Activated CD8-positive, alpha-beta memory T cell treated with anti-CD3 and anti-CD28 coated beads, Interleukin-2, amount 50 U/mL, for 48 hours (primary cell): ENCODE data around the gene SPG7.

Source experiments
- DNase-seq: peaks from one replicate; pipeline ENCODE4 v3.0.0-alpha.2; 2020

SPG7 gene

DNA sequence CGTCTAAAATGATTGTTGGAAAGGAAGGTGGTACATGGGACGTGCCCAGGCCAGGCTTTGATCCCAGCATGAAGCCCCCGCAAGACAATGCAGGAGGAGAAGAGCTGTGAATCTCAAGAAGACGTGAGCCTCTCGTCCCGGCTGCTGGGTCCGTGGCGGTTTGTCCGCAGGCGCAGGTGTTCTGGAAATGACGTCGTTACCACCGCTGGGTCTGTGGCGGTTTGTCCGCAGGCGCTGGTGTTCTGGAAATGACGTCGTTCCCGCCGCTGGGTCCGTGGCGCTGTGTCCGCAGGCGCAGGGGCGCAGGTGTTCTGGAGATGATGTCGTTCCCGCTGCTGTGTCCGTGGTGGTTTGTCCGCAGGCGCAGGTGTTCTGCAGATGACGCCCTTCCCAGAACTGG lies 14.1 kb downstream of the SPG7 start:
- DNase-seq: no peak

- no peak for DNase-seq
These were observed 15.6 kb downstream of the SPG7 start for GRCh38 chr16:89523680-89524344.

DNA sequence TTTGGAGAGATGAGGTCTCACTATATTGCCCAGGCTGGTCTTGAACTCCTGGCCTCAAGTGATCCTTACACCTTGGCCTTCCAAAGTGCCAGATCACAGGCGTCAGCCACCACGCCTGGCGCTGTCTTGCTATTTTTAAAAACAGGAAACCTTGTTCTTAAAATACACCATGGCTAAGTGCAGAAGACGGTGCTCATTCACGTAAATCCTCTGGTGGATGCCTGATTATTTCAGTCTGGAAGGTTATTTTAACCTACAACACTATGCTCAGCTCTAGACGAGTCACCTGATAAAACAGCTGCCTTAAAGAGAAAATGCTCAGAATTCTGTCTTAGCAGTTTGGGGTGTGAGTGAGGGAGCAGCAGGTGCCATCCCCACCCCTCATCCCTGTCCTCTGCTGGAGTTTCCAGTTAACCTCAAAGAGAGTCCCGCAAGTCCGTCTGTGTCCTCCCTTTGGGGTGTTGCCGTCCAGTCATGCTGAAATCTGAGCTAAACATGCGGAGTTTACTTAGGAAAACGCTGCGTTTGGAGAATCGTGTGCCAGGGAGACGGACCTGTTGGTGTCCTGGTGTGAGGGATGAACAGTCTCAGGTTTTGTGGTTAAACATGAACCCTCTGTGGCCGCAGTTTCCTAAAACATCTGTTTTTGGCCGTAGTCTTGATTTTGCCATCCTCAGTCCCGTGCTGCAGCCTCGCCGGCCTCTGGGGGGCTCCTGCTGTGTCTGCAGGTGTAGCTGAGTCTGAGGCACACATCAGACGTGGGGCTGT lies 17.1 kb downstream of the SPG7 start:
- DNase-seq: no peak

DNA sequence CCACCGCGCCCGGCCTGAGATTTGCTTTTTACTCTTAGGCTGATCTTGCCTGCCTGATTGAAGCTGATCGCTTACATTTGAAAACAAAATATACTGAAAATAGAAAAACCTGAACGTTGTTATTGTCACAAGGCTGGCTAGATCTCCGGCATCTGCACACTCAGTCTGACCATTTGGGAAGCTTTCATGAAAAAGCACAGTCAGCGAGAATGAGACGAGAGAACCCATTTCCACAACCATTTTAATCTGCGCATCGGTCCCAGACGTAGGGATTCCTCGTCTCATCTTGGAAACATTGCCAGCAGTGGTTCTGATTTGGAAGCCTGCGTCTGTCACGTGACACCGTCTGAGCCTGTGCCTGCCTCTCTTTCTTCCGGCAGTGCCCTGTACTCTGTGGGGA lies 20.9 kb downstream of the SPG7 start:
- no peak for DNase-seq

DNA sequence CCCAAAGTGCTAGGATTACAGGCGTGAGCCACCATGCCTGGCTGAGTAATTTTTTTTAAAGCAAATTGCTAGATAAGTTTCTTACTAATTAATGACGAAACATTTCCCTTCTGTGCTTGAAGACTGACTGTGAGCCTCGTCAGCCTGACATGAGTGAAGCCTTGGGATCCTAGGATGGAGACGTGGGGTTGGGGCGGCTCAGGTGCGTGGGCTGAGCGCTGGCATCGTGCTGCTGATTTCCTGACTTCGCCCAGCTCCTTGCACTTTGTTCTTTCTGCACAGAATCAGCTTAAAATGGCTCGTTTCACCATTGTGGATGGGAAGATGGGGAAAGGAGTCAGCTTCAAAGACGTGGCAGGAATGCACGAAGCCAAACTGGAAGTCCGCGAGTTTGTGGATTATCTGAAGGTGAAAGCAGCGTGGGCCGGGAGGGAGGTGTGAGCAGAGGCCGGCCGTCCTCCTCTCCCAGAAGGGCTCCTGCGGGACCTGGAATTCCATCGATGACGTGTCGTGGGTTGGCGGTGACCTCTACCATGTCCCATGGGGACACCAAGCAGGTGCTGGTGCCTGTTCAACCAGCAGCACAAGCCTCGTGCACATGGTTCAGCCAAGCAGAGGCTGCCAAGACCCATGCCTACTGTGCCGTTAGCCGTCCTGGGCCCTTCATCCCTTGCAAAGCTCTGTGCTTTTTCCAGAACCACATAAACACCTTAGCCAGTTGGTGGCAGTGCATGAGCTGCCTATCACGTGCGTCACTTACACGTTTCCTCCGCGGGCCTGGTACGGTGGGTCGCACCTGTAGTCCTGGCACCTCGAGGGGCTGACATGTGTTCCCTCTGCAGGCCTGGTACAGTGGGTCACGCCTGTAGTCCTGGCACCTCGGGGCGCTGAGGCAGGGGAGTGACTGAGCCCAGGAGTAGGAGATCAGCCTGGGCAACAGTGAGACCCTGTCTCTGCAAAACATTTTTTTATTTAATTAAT lies 22.5 kb downstream of the SPG7 start:
- DNase-seq: no peak

DNA sequence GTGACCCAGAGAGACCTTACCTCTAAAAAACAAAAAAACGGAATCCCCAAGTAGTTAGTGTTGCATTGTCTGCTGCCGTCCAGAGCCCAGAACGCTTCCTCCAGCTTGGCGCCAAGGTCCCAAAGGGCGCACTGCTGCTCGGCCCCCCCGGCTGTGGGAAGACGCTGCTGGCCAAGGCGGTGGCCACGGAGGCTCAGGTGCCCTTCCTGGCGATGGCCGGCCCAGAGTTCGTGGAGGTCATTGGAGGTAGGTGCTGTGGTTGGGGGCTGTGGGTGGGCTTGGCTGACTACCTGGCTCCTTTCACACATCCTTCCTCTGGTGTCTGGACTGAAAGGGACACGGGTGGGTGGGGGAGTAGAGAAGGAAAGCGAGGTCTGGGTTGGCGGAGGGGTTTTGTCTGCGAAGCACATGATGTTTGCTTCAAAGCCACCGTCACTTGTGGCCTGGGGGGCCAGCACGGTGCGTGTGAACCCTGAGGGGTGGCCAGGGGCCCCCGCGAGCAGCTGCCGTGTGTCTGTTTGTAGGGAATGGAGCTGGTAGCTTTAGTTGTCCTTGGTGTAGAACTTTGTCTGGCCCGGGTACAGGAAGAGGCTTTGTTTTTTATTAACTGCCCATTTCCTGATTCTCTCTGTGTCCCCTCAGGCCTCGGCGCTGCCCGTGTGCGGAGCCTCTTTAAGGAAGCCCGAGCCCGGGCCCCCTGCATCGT lies 23.8 kb downstream of the SPG7 start:
- no peak for DNase-seq

DNA sequence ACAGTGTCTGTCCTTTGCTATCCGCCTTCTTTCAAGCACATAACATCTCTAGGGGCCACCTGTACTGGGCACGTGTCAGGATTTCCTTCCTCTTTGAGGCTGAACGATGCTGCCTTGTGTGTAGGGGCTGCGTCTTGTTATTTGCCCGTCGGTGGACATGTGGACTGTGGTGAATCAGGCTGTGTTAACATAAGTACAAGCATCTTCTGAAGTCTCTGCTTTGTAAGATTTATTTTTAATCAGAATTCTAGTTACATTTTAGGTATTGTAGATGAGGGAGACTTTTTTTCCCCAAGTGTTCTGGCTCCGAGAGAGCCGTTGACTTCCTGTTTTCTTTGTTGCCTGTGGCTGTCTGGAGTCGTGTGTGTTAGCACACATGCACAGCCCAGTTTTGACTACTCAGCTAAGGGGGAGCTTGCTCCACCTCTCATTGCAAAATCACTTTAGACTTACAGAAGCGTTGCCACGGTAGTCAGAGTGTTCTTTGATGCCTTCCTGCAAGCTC lies 26.1 kb downstream of the SPG7 start:
- no peak for DNase-seq

GRCh38 chr16:89536371-89536770 lies 28.2 kb downstream of the SPG7 start:
- DNase-seq: no peak

DNA sequence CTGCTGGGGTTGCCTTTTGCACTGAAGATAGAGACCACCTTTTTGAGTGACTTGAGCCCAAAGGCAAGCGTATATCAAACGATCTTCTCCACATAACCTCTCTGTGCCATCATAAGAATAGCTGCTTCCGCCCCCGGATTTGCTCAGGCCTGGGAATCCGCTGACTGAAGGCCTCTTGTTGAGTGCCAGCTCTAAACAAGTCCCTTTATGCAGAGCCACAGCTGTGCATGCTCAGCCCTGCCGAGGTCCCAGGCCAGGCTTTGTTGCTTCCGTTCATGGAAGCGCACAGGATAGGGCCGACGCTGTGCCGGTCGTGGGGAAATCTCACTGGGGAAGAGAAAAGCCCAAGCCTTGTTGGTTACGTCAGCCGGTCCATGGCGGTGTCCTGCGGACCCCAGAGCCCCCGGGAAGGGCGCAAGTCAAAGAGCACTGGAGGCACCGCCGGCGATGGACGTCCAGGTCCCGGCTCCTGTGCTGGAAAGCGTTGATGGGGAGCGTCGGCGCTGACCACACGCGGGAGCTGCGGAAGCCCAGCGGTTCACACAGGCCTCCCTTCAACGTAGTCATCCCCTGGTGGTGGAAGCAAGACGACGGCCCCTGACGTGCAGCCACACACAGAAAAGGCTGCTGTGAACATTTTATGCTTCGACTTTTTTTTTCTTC lies 28.8 kb downstream of the SPG7 start:
- no peak for DNase-seq

DNA sequence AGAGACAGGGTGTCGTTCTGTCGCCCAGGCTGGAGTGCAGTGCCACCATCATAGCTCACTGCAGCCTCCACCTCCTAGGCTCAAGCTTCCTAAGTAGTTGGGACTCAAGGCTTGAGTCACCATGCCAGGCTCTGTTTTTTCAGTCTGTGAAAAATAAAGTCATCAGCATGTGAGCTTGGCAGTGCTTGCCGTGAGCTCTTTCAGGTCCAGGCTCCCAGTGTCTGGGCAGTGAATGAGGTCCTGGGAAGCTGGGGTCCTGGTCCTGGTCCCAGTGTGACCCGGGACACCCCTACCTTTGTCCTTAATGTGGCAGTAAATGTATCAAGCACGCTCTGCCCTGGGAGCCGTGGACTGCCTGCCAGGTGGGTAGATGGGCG lies 29.3 kb downstream of the SPG7 start:
- no peak for DNase-seq

GRCh38 chr16:89538286-89538685 lies 30.1 kb downstream of the SPG7 start:
- no peak for DNase-seq

DNA sequence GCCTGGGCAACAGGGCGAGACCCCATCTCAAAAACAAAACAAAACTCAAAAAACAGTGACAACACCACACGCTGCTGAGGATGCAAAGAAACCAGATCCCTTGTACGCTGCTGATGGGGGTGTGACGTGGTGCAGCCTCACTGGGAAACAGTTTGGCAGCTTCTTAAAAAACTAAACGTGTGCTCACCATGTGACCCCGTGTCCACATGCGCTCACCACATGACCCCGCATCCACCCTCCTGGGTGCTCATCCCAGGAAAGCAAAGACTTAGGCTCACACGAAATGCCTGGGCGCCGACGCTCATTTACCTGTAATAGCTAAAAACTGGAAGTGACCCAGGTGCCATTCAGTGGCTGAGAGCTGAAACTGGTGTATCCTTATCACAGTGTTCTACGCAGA lies 32.4 kb downstream of the SPG7 start:
- no peak for DNase-seq

- no peak for DNase-seq
These were observed 33.6 kb downstream of the SPG7 start for GRCh38 chr16:89541792-89542191.

- DNase-seq: no peak
These were observed 35.9 kb downstream of the SPG7 start for GRCh38 chr16:89544113-89544512.

DNA sequence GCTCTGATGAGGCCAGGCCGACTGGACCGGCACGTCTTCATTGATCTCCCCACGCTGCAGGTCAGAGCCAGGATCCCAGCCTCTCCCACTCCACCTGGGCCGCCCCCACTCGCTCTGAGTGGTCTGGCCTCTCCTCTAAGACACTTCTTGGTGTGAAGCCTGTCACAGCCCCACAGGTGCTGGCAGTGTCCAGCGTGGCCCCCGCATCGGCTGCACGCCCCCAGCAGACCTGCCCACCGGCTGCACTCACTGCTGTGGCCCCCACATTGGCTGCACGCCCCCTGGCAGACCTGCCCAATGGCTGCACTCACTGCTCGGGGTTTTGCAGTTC lies 36.5 kb downstream of the SPG7 start:
- no peak for DNase-seq

- DNase-seq: no peak
These were observed 37.0 kb downstream of the SPG7 start for GRCh38 chr16:89545044-89545830.

DNA sequence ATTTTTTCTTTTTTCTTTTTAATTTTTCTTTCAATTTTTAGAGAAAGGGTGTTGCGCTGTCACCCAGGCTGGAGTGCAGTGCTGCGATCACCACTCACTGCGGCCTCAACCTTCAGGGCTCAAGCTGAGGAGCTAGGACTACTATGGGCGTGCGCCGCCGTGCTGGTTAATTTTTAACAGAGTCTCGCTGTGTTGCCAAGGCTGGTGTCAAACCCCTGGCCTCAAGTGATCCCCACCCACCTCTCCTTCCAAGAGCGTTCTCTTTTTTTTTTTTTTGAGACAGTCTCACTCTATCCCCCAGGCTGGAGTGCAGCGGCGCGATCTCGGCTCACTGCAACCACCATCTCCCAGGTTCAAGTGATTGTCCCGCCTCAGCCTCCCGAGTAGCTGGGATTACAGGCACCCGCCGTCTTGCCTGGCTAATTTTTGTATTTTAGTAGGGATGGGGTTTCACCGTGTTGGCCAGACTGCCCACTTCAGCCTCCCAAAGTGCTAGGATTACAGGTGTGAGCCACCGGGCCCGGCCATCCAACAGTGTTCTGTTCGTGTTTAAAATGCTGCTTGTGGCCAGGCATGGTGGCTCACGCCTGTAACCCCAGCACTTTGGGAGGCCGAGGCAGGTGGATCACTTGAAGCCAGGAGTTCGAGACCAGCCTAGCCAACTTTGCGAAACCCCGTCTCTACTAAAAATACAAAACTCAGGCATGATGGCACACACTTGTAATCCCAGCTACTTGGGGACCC lies 37.8 kb downstream of the SPG7 start:
- no peak for DNase-seq

DNA sequence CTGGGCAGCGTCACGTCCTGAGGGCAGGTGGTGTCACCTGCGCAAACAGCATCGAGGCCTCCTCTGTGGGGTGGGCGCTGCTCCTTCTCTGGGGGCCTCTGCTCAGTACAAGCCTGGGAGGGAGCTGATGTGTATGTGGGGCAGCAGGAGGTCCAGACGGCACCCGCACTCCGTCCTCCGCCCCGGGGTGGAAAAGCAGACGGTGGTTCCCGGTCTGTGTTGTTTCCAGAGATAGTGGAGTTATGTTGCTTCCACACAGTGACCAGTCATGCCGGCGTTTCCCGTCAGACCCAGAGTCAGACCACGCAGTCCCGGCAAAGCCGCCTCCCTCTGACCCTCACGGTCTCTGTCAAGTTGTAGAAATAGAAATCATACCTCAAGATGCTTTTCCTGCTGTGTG lies 38.6 kb downstream of the SPG7 start:
- DNase-seq: no peak

DNA sequence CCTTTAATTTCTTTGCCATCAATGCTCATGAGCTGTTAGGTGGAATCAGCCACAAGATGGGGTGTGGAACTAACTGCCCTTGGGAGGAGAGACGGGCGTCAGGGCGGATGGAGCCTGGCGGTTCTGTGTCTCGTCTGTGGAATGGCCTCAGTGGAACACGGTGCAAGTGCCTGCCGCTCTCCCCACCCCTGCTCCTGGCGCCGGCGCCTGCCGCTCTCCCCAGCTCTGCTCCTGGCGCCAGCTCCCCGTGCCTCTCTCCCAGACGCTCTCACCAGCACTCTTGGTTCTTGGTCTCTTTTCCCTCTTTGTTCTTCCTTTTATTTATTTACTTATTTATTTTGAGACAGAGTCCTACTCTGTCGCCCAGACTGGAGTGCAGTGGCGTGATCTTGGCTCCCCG lies 39.1 kb downstream of the SPG7 start:
- DNase-seq: no peak

- DNase-seq: no peak
These were observed 39.7 kb downstream of the SPG7 start for GRCh38 chr16:89547860-89548259.
